ENCODE data around the gene MCCD1.

MCCD1 gene

GRCh38 chr6:31532644-31533454, 4.1 kb downstream of the MCCD1 start:
- DNase-seq (ENCODE audit: insufficient read length, low spot score) (no peak), FAIRE-seq (no peak)
- no peak for TF ChIP-seq CTCF (IDR thresholded peaks at IDR 0.05; ENCODE audit: insufficient read depth, missing control alignments)

GRCh38 chr6:31533455-31533841, 4.7 kb downstream of the MCCD1 start:
- no peak for DNase-seq (ENCODE audit: insufficient read length, low spot score)
- TF ChIP-seq CTCF (IDR thresholded peaks at IDR 0.05; ENCODE audit: insufficient read depth, missing control alignments): no peak
- no peak for FAIRE-seq

GRCh38 chr6:31534011-31534410, 5.2 kb downstream of the MCCD1 start:
- FAIRE-seq (no peak), DNase-seq (ENCODE audit: insufficient read length, low spot score) (no peak)
- TF ChIP-seq CTCF (IDR thresholded peaks at IDR 0.05; ENCODE audit: insufficient read depth, missing control alignments): no peak

- FAIRE-seq (no peak), DNase-seq (ENCODE audit: insufficient read length, low spot score) (no peak)
- TF ChIP-seq CTCF (IDR thresholded peaks at IDR 0.05; ENCODE audit: insufficient read depth, missing control alignments): no peak
These were observed 5.8 kb downstream of the MCCD1 start for GRCh38 chr6:31534521-31535040.

GRCh38 chr6:31535538-31536324, 7.0 kb downstream of the MCCD1 start:
- DNase-seq (ENCODE audit: insufficient read length, low spot score): no peak
- no peak for FAIRE-seq
- no peak for TF ChIP-seq CTCF (IDR thresholded peaks at IDR 0.05; ENCODE audit: insufficient read depth, missing control alignments)

GRCh38 chr6:31538805-31539400, 10.1 kb downstream of the MCCD1 start:
- FAIRE-seq: no peak

More at GRCh38 chr6:31538805-31539400, 10.1 kb downstream of the MCCD1 start:
- TF ChIP-seq CTCF (IDR thresholded peaks at IDR 0.05; ENCODE audit: insufficient read depth, missing control alignments): no peak
- no peak for DNase-seq (ENCODE audit: insufficient read length, low spot score)

All from D721Med (cell line).